Sigmoid colon (tissue), 7 donors: ENCODE measurements around the gene NDUFS6. TPM values are rescaled to one million over a fixed set of nuclear protein-coding genes. Genes with fewer than 3 reads are reported as not detected.

Experiments used
- DNase-seq: peaks from one replicate; pipeline ENCODE4 v3.0.0-alpha.2; 2019
- H3K27ac ChIP-seq, 4 donors: fragments of 200-600 bp; sonication (generic); one replicate each; pipeline ENCODE4 v1.5.1; 2016 to 2019; ENCODE audit warnings: mild to moderate bottlenecking in 1 of 4
- H3K27me3 ChIP-seq, 3 donors: fragments of 200-600 bp; sonication (generic); one replicate each; pipeline ENCODE4 v1.5.1; 2019; ENCODE audit warnings: mild to moderate bottlenecking in 1 of 3
- H3K36me3 ChIP-seq, 4 donors: fragments of 200-600 bp; sonication (generic); one replicate each; pipeline ENCODE4 v1.5.1; 2016 to 2019
- H3K4me1 ChIP-seq, 4 donors: fragments of 200-600 bp; sonication (generic); one replicate each; pipeline ENCODE4 v1.5.1; 2017 to 2019
- H3K4me3 ChIP-seq, 4 donors: fragments of 200-600 bp; sonication (generic); one replicate each; pipeline ENCODE4 v1.5.1; 2017 to 2019; ENCODE audit warnings: mild to moderate bottlenecking in 2 of 4, moderate library complexity in 1 of 4
- H3K9me3 ChIP-seq, 4 donors: fragments of 200-600 bp in 3 of 4; sonication (generic) in 3 of 4; one replicate each; pipeline versions ENCODE4 v1.5.1 to v1.6.1; 2013 to 2019
- CTCF ChIP-seq, 4 experiments: fragments of 450-650 bp in 3 of 4; fragments of 200-600 bp in 1 of 4; IDR thresholded peaks; one replicate each; pipeline ENCODE4 v1.5.1; 2016 to 2019; ENCODE audit warnings: antibody characterized with exemption in 4 of 4, mild to moderate bottlenecking in 3 of 4, moderate library complexity in 2 of 4
- EP300 ChIP-seq, 4 donors: sonication (generic); formaldehyde crosslinking; IDR thresholded peaks; one replicate each; pipeline ENCODE4 v1.6.1; 2017; ENCODE audit warnings: antibody characterized with exemption in 4 of 4
- POLR2A ChIP-seq, 2 donors: fragments of 450-650 bp; IDR thresholded peaks; one replicate each; pipeline ENCODE4 v1.6.1; 2016; ENCODE audit warnings: antibody characterized with exemption in 2 of 2, mild to moderate bottlenecking in 2 of 2, moderate library complexity in 2 of 2
- POLR2AphosphoS5 ChIP-seq, 4 donors: sonication (generic); formaldehyde crosslinking; IDR thresholded peaks; one replicate each; pipeline ENCODE4 v1.6.1; 2017; ENCODE audit warnings: antibody characterized with exemption in 4 of 4
- WGBS, 2 donors: extraction: QIAGEN DNeasy Blood & Tissue Kit; methylation state at CpG; one replicate each; pipeline ENCODE4 v1.1.7; 2013; 5-methylcytosine and 5-hydroxymethylcytosine counted together
- intact Hi-C: fragments of 100-400 bp; cut with DNase I; formaldehyde crosslinking; loops from one replicate; pipeline ENCODE4 v1.15.1; 2023
- polyA plus RNA-seq, 3 donors: library from polyadenylated mRNA; stranded (reverse); fragments of 200-250 nt; gene quantifications; one replicate each; pipeline ENCODE4 v1.2.3, GENCODE V29; 2013
- total RNA-seq, 4 donors: library from RNA; depleted of rRNA; stranded (reverse); fragments of >200 nt; gene quantifications; one replicate each; pipeline ENCODE4 v1.1.0, GENCODE V29; 2016
- donor health status: healthy with polysubstance abuse.
- donor health status: Bipolar disorder and iron deficiency.
- donor health status: healthy.

The NDUFS6 gene
- total and polyA plus RNA-seq, 7 donors, result 34.9 to 156 (median 82.6) TPM

- Histone ChIP-seq H3K4me3 (no peak overlapping the region), H3K36me3 (no peaks in the 10 kb centered on the region), H3K4me1 (no peaks in the 10 kb centered on the region), H3K27ac (no peak overlapping the region), H3K27me3 (peaks cover 0 to 16% (median 0%) of the 10 kb centered on the region in 3 donors), H3K9me3 (no peaks in the 10 kb centered on the region)
- 70 to 76% methylated on average over 20 of the region's 20 CpGs for WGBS, 2 donors
- DNase-seq, result peak; percentile 47
- intact Hi-C loops, result no loop called here
- TF ChIP-seq EP300 (IDR thresholded peaks at IDR 0.05) (no peak), POLR2AphosphoS5 (IDR thresholded peaks at IDR 0.05) (no peak), CTCF (IDR thresholded peaks at IDR 0.05) (no peak), POLR2A (IDR thresholded peaks at IDR 0.05) (no peak)
These were observed 29.8 kb upstream of the NDUFS6 start for GRCh38 chr5:1771149-1772065.

GRCh38 chr5:1772634-1773033, 28.6 kb upstream of the NDUFS6 start:
- no peak overlapping the region for H3K4me3 ChIP-seq
- WGBS, 2 donors, result 10 to 25% methylated on average over 5 of the region's 5 CpGs
- H3K4me1 ChIP-seq, result no peaks in the 10 kb centered on the region
- no peak overlapping the region for H3K27ac ChIP-seq
- no peaks in the 10 kb centered on the region for H3K36me3 ChIP-seq
- intact Hi-C loops, result no loop called here
- H3K27me3 ChIP-seq, result peaks cover 0 to 6% (median 0%) of the 10 kb centered on the region in 3 donors
- peak; percentile 15 for DNase-seq
- H3K9me3 ChIP-seq, result no peaks in the 10 kb centered on the region
- TF ChIP-seq POLR2A (IDR thresholded peaks at IDR 0.05), result no peak
- no peak for TF ChIP-seq EP300 (IDR thresholded peaks at IDR 0.05)
- no peak for TF ChIP-seq POLR2AphosphoS5 (IDR thresholded peaks at IDR 0.05)
- no peak for TF ChIP-seq CTCF (IDR thresholded peaks at IDR 0.05)

GRCh38 chr5:1776831-1777230, 24.4 kb upstream of the NDUFS6 start:
- Histone ChIP-seq H3K4me3 (no peak overlapping the region), H3K27ac (no peak overlapping the region), H3K9me3 (no peaks in the 10 kb centered on the region), H3K4me1 (no peaks in the 10 kb centered on the region), H3K27me3 (no peaks in the 10 kb centered on the region), H3K36me3 (no peaks in the 10 kb centered on the region)
- TF ChIP-seq CTCF (IDR thresholded peaks at IDR 0.05) (no peak), POLR2AphosphoS5 (IDR thresholded peaks at IDR 0.05) (no peak), POLR2A (IDR thresholded peaks at IDR 0.05) (no peak)
- DNase-seq, result peak; percentile 45
- 79 to 90% methylated on average over 6 of the region's 6 CpGs for WGBS, 2 donors
- intact Hi-C loops, result no loop called here

GRCh38 chr5:1777281-1778137, 23.7 kb upstream of the NDUFS6 start:
- no peaks in the 10 kb centered on the region for H3K9me3 ChIP-seq
- H3K4me3 ChIP-seq, result no peak overlapping the region
- no peaks in the 10 kb centered on the region for H3K27me3 ChIP-seq
- H3K4me1 ChIP-seq, result no peaks in the 10 kb centered on the region
- H3K27ac ChIP-seq, result no peak overlapping the region
- H3K36me3 ChIP-seq, result no peaks in the 10 kb centered on the region
- 86 to 88% methylated on average over 31 of the region's 31 CpGs for WGBS, 2 donors
- peak; percentile 50 for DNase-seq
- intact Hi-C loops, result no loop called here
- TF ChIP-seq CTCF (IDR thresholded peaks at IDR 0.05) (no peak), POLR2AphosphoS5 (IDR thresholded peaks at IDR 0.05) (no peak), POLR2A (IDR thresholded peaks at IDR 0.05) (no peak), EP300 (IDR thresholded peaks at IDR 0.05) (no peak)
